ENCODE results near the gene PLEKHA5.

- TF ChIP-seq ZFP30 (CRISPR knock-in tag; IDR thresholded peaks at IDR 0.05) (no peak), PATZ1 (CRISPR knock-in tag; IDR thresholded peaks at IDR 0.05; ENCODE audit: borderline replicate concordance) (no peak), CSRNP3 (CRISPR knock-in tag; IDR thresholded peaks at IDR 0.05) (no peak), POU6F1 (CRISPR knock-in tag; IDR thresholded peaks at IDR 0.05; ENCODE audit: borderline replicate concordance, low read depth) (no peak), RARB (CRISPR knock-in tag; IDR thresholded peaks at IDR 0.05) (no peak)
Observed at GRCh38 chr12:19189522-19189921, 60.0 kb downstream of the PLEKHA5 start.

Measured in SK-N-SH treated with all-trans-retinoic acid at 6 μM for 48 hours (cell line).